Activated T-helper 1 cell treated with anti-CD3 and anti-CD28 coated beads, Interleukin-2, amount 50 U/mL, for 16 hours (primary cell): Measurements from ENCODE around the gene PIP4K2C.
"Not testable (repeated sequence)": the region's sequence is repeated elsewhere in the genome, so short reads cannot be mapped to it uniquely, and the experiment has no call there.

Experiments used
- DNase-seq, 2 donors: peaks; one replicate each; pipeline ENCODE4 v3.0.0-alpha.2; 2020; ENCODE audit warnings: low read depth in 1 of 2, low spot score in 1 of 2

Gene PIP4K2C

DNA sequence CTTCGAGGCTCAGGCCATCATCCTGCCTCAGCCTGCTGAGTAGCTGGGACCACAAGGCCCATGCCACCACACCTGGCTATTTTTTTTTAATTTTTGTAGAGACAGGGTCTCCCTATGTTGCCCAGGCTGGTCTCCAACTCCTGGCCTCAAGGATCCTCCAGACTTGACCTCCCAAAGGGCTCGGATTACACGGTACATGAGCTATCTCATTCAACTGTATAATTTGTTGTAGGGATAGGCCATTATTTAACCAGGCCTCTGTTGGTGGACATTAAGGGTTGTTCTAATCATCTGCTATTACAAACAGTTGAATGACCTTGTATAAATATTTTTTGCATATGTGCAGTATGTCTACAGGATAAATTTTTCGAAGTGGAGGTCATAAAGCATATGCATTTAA lies 32.1 kb upstream of the PIP4K2C start:
- DNase-seq: no peak

DNA sequence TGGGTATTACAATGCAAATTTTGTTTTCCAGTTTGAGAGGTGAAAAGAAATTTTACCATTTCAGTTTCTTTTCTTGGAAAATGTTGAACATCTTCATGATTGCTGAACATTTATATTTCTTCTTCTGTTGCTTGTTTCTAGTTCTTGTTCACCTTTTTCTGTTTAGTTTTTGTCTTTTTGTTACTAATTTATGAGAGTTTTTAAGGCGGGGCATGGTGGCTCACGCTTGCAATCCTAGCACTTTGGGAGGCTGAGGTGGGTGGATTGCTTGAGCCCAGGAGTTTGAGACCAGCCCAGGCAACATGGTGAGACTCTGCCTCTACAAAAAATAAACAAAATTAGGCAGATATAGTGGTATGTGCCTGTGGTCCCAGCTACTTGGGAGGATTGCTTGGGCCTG lies 30.5 kb upstream of the PIP4K2C start:
- no peak for DNase-seq

GRCh38 chr12:57561117-57561516 lies 29.9 kb upstream of the PIP4K2C start:
- not testable (repeated sequence) for DNase-seq

GRCh38 chr12:57563358-57563757 lies 27.6 kb upstream of the PIP4K2C start:
- DNase-seq: no peak

GRCh38 chr12:57564178-57564740 lies 26.7 kb upstream of the PIP4K2C start:
- no peak for DNase-seq

DNA sequence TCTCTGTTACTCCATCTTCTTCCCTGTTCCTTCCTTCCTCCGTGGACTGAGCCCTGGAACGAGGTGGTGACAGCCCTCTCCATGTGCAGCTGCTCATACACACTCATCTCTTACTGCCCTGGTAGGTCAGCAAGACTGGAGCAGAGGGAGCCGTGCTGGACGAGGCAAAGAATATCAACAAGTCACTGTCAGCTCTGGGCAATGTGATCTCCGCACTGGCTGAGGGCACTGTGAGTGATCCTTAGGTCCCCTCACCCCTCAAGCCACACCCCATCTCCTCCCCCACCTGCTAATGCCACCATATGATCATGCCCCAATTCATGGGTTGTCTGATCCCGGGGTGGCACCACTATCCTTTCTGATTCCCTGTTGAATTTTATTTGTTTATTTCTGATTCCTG lies 22.2 kb upstream of the PIP4K2C start:
- no peak for DNase-seq

GRCh38 chr12:57569858-57570257 lies 21.1 kb upstream of the PIP4K2C start:
- no peak for DNase-seq

DNA sequence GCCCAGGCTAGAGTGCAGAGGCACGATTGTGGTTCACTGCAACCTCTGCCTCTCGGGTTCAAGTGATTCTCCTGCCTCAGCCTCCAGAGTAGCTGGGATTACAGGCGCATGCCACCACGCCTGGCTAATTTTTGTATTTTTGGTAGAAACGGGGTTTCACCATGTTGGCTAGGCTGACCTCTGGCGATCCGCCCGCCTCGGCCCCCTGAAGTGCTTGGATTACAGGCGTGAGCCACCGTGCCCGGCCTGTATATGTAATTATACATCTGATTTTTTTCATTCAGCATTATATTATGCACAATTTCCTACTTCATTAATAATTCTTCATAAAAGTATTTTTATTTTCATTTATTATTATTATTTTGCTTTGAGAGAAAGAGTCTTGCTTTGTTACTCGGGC lies 20.6 kb upstream of the PIP4K2C start:
- not testable (repeated sequence) for DNase-seq

GRCh38 chr12:57571926-57572762 lies 18.8 kb upstream of the PIP4K2C start:
- no peak for DNase-seq

GRCh38 chr12:57574795-57575194 lies 16.2 kb upstream of the PIP4K2C start:
- no peak for DNase-seq

- DNase-seq: no peak
Measured at GRCh38 chr12:57575771-57576612, 15.0 kb upstream of the PIP4K2C start.

DNA sequence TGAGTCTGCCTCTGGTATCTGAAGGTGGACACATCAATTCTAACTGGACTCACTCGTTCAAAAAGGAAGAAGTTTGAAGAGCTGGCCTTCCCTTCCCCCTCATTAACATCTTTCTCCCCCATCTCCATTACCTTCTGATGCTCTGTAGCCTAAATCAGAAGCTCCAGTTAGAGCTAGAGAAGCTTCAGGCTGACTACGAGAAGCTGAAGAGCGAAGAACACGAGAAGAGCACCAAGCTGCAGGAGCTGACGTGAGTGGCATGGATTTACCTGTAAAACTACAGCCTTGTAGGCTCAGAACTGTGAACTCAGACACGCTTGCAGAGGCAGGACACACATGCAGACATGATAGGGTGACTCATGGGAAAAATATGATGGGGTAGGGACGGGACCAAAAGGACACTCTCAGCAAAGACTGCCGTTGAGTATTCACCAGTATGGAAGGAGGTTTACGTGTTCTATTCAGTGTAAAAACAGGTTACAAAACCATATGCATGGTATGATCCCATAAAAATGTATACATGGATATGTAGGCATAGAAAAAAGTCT lies 14.3 kb upstream of the PIP4K2C start:
- DNase-seq: no peak

DNA sequence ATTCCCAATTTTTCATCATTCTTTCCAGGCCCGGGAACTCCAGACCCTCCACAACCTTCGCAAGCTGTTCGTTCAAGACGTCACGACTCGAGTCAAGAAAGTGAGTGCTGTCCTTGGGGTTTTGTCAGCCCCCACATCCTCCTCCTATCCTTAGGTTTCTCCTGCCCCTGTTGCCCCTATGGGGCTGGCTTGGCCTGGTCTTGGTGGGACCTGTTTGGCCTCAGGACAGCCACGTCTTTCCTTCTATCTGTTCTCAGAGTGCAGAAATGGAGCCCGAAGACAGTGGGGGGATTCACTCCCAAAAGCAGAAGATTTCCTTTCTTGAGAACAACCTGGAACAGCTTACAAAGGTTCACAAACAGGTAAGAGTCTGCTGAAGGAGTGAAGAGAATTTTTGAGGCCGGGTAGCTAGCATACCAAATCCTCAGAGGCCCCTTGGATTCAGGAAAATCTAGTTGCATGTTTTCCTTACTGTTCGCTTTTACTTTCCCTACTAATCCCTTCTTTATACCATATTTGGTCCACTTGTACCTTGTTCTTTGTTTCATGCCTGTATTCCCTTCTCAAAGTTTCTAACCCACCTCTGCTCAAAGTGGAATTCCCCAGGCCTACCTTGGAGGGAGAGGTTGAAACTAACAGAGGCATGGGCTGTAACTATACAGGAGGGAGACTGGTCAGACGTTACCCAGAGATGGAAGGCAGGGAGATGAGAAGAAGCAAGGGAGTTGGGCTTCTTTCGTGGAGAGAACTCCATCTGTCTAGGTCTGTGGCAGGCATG lies 12.8 kb upstream of the PIP4K2C start:
- no peak for DNase-seq

GRCh38 chr12:57579011-57579410 lies 12.0 kb upstream of the PIP4K2C start:
- DNase-seq: no peak

GRCh38 chr12:57579677-57580465 lies 11.1 kb upstream of the PIP4K2C start:
- DNase-seq: no peak

DNA sequence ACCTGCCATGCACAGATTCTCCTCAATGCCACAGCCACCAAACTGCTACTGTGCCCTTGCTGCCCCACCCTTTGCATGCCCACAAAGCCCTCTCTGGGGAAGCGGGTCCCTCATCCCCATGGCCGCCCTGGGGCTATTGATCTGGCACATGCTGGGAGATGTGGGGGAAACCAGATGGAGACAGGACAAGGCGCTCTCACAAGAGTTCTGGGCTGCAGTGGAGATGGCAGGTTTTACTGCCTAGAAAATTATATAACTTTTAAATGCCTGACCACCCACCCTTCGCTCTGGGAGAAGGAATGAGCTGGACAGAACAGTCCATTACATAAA lies 10.6 kb upstream of the PIP4K2C start:
- DNase-seq: no peak

GRCh38 chr12:57581802-57582201 lies 9.2 kb upstream of the PIP4K2C start:
- DNase-seq: no peak

DNA sequence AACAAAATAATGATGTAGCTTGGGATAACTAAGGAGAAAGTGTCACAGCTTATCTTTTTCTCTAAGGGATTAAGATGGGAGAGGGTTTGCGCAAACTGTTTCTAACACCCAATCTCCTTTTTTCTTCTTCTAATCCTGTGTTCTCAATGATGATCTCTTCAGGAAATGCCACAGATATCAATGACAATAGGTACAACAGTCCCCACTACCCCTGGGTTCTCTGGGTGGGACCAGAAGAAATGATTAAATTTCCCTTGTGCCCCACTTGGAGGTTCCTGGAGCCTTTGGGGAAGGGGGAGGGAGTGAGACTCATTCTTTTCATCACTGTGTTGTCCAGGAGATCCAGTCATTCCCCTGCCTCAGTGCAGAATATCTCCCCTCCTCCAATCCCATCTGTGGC lies 8.6 kb upstream of the PIP4K2C start:
- no peak for DNase-seq

DNA sequence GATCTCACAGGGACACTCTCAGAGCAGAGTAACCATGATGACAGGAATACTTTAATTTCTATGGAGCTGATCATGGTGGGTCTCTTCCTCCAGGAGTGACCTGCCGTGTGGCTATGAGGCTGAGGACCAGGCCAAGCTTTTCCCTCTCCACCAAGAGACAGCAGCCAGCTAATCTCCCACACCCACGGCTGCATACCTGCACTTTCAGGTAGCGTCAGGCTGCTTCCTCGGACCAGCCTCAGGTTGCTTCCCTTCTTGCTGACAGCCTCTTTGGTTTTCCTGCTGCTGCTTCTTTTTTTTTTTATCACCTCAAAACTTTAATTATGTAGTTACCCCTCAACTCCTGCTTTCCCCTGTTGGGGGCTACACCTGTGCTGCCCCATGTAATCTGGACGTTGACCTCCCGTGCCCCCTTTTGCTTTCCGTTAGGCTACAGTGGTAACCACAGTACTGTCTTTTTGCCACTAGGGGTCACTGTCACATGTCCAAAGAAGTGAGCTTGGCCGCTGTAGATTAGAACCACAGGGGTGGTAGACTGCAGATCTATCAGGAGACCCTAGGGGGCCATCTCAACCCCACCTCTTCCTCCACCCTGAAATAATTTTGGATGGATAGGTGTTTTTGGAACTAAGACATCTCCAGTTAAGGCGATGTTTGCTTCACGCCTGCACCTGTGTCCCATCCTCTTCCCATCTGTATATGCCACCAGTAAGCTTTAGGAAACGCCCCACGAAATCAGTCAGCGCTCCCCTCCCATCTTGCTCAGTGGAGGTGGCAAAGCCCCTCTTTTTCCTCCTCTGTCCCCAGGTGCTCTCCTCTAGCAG lies 7.8 kb upstream of the PIP4K2C start:
- DNase-seq: peak in 1 of 2 donors; percentile 44
